Hepatocyte (in vitro differentiated cells): Measurements from ENCODE around the gene CMTM4. TPM values are rescaled to one million over a fixed set of nuclear protein-coding genes. Genes with fewer than 3 reads are reported as not detected.
A peak's percentile ranks its signal among the peaks of the same experiment; 100 is the strongest.

Experiments
- DNase-seq: peaks from one replicate; pipeline ENCODE4 v3.0.0-alpha.2; 2016; ENCODE audit warnings: low spot score
- H2AFZ ChIP-seq: fragments of 200-600 bp; sonication (generic); 2 replicates; pipeline ENCODE4 v1.6.0; 2016; ENCODE audit warnings: antibody characterized with exemption, mild to moderate bottlenecking
- H3K27ac ChIP-seq: fragments of 200-600 bp; sonication (generic); 2 replicates; pipeline ENCODE4 v1.5.1; 2016; ENCODE audit warnings: mild to moderate bottlenecking
- H3K27me3 ChIP-seq: fragments of 200-600 bp; sonication (generic); 2 replicates; pipeline ENCODE4 v1.6.1; 2016
- H3K36me3 ChIP-seq: fragments of 200-600 bp; sonication (generic); replicated peaks from 2 replicates; pipeline ENCODE4 v1.5.1; 2016; ENCODE audit warnings: low read depth; ENCODE audit not compliant: insufficient read depth
- H3K4me1 ChIP-seq: fragments of 200-600 bp; sonication (generic); 2 replicates; pipeline ENCODE4 v1.5.1; 2016; ENCODE audit warnings: mild to moderate bottlenecking, moderate library complexity; ENCODE audit not compliant: insufficient read depth
- H3K4me2 ChIP-seq: fragments of 200-600 bp; sonication (generic); 2 replicates; pipeline ENCODE4 v1.6.0; 2016
- H3K4me3 ChIP-seq: fragments of 200-600 bp; sonication (generic); 2 replicates; pipeline ENCODE4 v1.5.1; 2016; ENCODE audit warnings: mild to moderate bottlenecking
- H3K79me2 ChIP-seq: fragments of 200-600 bp; sonication (generic); 2 replicates; pipeline ENCODE4 v1.6.0; 2017; ENCODE audit warnings: mild to moderate bottlenecking
- H3K9me2 ChIP-seq: fragments of 200-600 bp; sonication (generic); replicated peaks from 2 replicates; pipeline ENCODE4 v1.6.0; 2017; ENCODE audit warnings: mild to moderate bottlenecking; ENCODE audit not compliant: insufficient read depth
- H3K9me3 ChIP-seq: fragments of 200-600 bp; sonication (generic); 2 replicates; pipeline ENCODE4 v1.5.1; 2016; ENCODE audit warnings: low read depth, mild to moderate bottlenecking
- H4K20me1 ChIP-seq: fragments of 200-600 bp; sonication (generic); 2 replicates; pipeline ENCODE4 v1.6.0; 2016; ENCODE audit warnings: mild to moderate bottlenecking; ENCODE audit not compliant: insufficient read depth, poor library complexity, severe bottlenecking
- EZH2 ChIP-seq: fragments of 200-600 bp; sonication (generic); IDR thresholded peaks from 2 replicates; pipeline ENCODE4 v1.6.1; 2016; ENCODE audit warnings: antibody characterized with exemption, mild to moderate bottlenecking, borderline replicate concordance
- EZH2phosphoT487 ChIP-seq: fragments of 200-600 bp; sonication (generic); IDR thresholded peaks from one replicate; pipeline ENCODE4 v1.6.1; 2018; ENCODE audit warnings: antibody characterized with exemption, mild to moderate bottlenecking, low read depth, moderate library complexity; ENCODE audit not compliant: unreplicated experiment, severe bottlenecking
- WGBS: methylation state at CpG from one replicate; pipeline ENCODE4 v1.1.6; 2016; ENCODE audit warnings: low lambda C conversion rate; ENCODE audit errors: missing lambda C conversion rate; 5-methylcytosine and 5-hydroxymethylcytosine counted together
- polyA plus RNA-seq: library from polyadenylated mRNA; unstranded; fragments of >200 nt; fragmentation: Nextera tagmentation; extraction: Ambion mirVana; gene quantifications from 2 replicates; pipeline ENCODE4 v1.2.1, GENCODE V29; 2016
- total RNA-seq: library from RNA; depleted of rRNA; stranded (reverse); fragments of >200 nt; gene quantifications from 2 replicates; pipeline ENCODE4 v1.2.3, GENCODE V29; 2014
- TF ChIP-seq, protein P1 (sequence below): fragments of 200-600 bp; sonication (generic); IDR thresholded peaks from 2 replicates; pipeline ENCODE4 v1.5.1; 2016; ENCODE audit warnings: antibody characterized with exemption, mild to moderate bottlenecking; ENCODE audit not compliant: poor library complexity

CMTM4 gene
- total and polyA plus RNA-seq, 2 experiments from 2014 or later: 19.2 to 77.9 TPM

DNA sequence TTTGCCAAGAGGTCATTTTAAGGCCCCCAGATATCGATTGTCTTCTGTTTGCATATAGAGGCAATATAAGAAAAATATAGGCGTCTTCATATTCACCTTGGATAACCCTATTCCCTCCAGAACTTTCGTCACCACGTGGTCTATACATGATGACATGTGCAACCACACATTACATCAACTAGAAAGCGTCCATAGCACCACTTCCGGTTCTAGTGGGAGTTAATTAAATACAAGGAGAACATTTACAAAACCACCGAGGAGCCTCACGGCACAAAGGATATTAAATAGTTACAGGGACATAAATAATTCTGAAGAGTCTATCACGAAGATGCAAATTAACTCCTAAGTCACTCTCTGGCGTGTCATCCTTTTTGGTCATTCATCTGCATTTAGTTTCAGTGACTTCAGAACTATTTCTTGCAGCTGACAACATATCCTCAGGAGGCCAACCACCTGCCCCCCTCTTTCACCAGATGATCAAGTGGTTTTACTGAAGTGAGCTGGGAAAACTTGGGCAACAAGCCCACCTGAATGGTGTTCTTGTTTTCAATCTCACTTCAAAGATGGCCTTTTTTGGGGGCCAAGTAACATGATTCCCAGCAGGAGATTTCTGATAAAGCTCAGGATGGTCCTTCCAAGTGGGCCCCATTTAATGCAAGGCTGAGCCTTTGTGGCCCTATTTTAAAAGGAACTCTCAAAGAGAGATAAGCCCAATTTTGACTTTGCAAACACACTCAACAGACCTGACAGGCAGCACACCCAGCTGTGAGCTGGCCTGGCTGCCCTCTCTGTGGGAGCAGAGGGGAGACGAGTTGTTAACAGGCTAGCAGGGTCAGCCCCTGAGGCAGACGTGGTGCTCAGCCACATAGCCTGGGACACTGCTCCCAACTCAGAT is 76.8 kb downstream of the CMTM4 start:
- Histone ChIP-seq H3K9me3 (no peaks in the 10 kb centered on the region), H3K36me3 (no peaks in the 10 kb centered on the region), H3K4me1 (peaks cover 14% of the 10 kb centered on the region), H4K20me1 (no peaks in the 10 kb centered on the region), H3K79me2 (no peaks in the 10 kb centered on the region), H3K4me2 (no peak overlapping the region), H3K9me2 (no peaks in the 10 kb centered on the region), H3K27me3 (no peaks in the 10 kb centered on the region), H3K27ac (no peak overlapping the region), H2AFZ (no peak overlapping the region), H3K4me3 (no peak overlapping the region)
- 81% methylated on average over 12 of the region's 12 CpGs for WGBS
- DNase-seq: no peak
- TF ChIP-seq EZH2: no peak
- TF ChIP-seq, protein P1, sequence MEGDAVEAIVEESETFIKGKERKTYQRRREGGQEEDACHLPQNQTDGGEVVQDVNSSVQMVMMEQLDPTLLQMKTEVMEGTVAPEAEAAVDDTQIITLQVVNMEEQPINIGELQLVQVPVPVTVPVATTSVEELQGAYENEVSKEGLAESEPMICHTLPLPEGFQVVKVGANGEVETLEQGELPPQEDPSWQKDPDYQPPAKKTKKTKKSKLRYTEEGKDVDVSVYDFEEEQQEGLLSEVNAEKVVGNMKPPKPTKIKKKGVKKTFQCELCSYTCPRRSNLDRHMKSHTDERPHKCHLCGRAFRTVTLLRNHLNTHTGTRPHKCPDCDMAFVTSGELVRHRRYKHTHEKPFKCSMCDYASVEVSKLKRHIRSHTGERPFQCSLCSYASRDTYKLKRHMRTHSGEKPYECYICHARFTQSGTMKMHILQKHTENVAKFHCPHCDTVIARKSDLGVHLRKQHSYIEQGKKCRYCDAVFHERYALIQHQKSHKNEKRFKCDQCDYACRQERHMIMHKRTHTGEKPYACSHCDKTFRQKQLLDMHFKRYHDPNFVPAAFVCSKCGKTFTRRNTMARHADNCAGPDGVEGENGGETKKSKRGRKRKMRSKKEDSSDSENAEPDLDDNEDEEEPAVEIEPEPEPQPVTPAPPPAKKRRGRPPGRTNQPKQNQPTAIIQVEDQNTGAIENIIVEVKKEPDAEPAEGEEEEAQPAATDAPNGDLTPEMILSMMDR: no peak
- no peak for TF ChIP-seq EZH2phosphoT487

DNA sequence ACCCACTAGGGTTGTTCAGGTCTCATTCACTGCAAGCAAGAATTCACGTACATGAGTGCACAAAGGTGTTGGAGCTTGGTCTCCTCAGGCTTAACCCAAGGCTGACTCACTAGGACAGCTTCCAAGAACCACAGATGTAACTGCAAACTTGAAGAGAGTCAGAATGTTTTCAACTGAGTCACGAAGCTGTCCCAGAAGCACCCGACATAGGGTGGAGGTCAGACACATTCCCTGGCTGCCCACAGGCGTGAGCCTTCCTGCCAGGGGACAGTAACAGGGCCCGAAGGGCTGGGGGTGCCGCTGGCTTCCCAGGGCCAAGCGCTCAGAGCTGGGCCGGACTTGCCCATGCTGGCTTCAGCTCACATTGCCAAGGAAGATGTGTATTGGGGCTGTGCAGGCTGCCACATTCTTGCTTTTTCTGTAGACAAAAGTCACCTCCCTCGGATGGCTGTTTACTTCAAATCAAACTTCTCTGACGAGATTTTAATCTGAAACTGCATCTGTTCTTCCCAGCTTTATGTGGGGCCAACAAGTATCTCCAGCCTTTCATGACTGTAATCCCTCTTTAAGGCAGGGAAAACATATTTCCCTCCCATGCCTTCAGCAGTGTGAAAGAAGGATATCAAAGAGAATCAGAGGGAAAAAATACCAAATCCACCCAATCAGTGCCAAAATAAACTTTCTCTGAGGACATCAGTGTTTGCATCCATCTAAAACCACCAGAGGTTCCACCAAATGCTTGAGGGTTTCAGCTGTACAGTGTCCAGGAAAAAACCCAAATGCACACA is 77.8 kb downstream of the CMTM4 start:
- H3K27ac ChIP-seq: peak overlapping the region; percentile 67
- H4K20me1 ChIP-seq: no peaks in the 10 kb centered on the region
- peaks cover 4% of the 10 kb centered on the region for H3K36me3 ChIP-seq
- H2AFZ ChIP-seq: no peak overlapping the region
- no peak for TF ChIP-seq EZH2phosphoT487
- no peak for TF ChIP-seq EZH2
- TF ChIP-seq, protein P1: no peak
- H3K27me3 ChIP-seq: no peaks in the 10 kb centered on the region
- no peak overlapping the region for H3K4me2 ChIP-seq
- H3K79me2 ChIP-seq: no peaks in the 10 kb centered on the region
- H3K4me1 ChIP-seq: peaks cover 14% of the 10 kb centered on the region
- H3K9me2 ChIP-seq: no peaks in the 10 kb centered on the region
- no peaks in the 10 kb centered on the region for H3K9me3 ChIP-seq
- WGBS: 81% methylated on average over 10 of the region's 10 CpGs
- no peak overlapping the region for H3K4me3 ChIP-seq
- no peak for DNase-seq

DNA sequence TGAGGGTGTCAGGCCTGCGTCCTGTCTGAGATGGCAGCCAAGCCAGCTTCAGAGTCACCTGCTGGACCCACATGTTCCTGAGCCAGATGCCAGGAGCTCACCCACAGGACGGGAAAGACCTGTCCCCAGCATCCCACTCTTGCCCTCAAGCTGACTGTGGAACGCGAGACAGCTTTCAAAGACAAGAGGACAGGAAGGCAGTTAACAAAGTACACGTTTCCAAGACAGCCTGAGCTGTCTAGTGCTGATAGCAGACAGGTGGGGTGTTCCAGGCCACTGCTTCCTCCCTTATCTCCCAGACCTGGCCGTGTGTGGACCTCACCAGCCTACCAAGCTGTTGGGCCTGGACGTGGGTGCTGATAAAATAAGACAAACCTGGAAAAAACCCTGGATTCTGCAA is 78.8 kb downstream of the CMTM4 start:
- TF ChIP-seq EZH2: no peak
- no peak for TF ChIP-seq EZH2phosphoT487
- TF ChIP-seq, protein P1: no peak
- peaks cover 4% of the 10 kb centered on the region for H3K36me3 ChIP-seq
- H3K27ac ChIP-seq: peak overlapping the region; percentile 67
- peaks cover 14% of the 10 kb centered on the region for H3K4me1 ChIP-seq
- no peaks in the 10 kb centered on the region for H3K9me2 ChIP-seq
- no peak overlapping the region for H2AFZ ChIP-seq
- no peak overlapping the region for H3K4me3 ChIP-seq
- H3K4me2 ChIP-seq: peak overlapping the region; percentile 8
- no peak for DNase-seq
- H3K79me2 ChIP-seq: no peaks in the 10 kb centered on the region
- H4K20me1 ChIP-seq: no peaks in the 10 kb centered on the region
- WGBS: 49% methylated on average over 7 of the region's 7 CpGs
- no peaks in the 10 kb centered on the region for H3K27me3 ChIP-seq
- no peaks in the 10 kb centered on the region for H3K9me3 ChIP-seq
